Fibroblast of mammary gland (primary cell): ENCODE results near the gene MSI1.

Experiments used
- DNase-seq: peaks from one replicate; pipeline ENCODE4 v3.0.0-alpha.2; 2010; ENCODE audit warnings: low read depth
- H3K4me3 ChIP-seq: 2 replicates; pipeline ENCODE4 v1.5.1; 2011; ENCODE audit warnings: low read depth, mild to moderate bottlenecking, low read length, moderate library complexity; ENCODE audit not compliant: control insufficient read depth
- TF ChIP-seq, protein P1 (sequence below): conservative IDR thresholded peaks from 2 replicates; pipeline ENCODE4 v1.5.1; 2011; ENCODE audit warnings: low read depth, low read length, inconsistent platforms; ENCODE audit not compliant: control insufficient read depth, insufficient read depth

Gene MSI1

DNA sequence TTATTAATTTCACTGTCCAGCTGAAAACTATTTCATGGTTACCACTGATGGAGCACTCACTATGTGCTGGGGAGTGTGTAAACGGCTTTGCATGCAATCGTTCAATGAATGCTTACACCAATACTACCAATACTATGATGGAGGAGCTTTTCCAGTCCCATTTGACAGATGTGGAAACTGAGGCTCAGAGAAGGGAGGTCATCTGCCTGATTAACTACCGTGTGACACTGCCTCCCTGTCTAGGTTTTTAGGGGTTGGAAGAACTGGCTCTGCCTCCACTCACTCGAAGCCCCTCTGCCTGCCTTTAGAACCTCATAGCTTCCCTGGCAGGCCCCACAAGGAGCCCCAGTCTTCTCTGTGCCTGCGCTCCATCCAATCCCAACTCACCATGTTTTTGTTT lies 11.9 kb downstream of the MSI1 start:
- TF ChIP-seq, protein P1, sequence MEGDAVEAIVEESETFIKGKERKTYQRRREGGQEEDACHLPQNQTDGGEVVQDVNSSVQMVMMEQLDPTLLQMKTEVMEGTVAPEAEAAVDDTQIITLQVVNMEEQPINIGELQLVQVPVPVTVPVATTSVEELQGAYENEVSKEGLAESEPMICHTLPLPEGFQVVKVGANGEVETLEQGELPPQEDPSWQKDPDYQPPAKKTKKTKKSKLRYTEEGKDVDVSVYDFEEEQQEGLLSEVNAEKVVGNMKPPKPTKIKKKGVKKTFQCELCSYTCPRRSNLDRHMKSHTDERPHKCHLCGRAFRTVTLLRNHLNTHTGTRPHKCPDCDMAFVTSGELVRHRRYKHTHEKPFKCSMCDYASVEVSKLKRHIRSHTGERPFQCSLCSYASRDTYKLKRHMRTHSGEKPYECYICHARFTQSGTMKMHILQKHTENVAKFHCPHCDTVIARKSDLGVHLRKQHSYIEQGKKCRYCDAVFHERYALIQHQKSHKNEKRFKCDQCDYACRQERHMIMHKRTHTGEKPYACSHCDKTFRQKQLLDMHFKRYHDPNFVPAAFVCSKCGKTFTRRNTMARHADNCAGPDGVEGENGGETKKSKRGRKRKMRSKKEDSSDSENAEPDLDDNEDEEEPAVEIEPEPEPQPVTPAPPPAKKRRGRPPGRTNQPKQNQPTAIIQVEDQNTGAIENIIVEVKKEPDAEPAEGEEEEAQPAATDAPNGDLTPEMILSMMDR = no peak
- no peak overlapping the region for H3K4me3 ChIP-seq
- DNase-seq = no peak

GRCh38 chr12:120356567-120357030 lies 12.4 kb downstream of the MSI1 start:
- DNase-seq = peak; percentile 90
- H3K4me3 ChIP-seq = no peak overlapping the region
- TF ChIP-seq, protein P1 = peak; percentile 89

DNA sequence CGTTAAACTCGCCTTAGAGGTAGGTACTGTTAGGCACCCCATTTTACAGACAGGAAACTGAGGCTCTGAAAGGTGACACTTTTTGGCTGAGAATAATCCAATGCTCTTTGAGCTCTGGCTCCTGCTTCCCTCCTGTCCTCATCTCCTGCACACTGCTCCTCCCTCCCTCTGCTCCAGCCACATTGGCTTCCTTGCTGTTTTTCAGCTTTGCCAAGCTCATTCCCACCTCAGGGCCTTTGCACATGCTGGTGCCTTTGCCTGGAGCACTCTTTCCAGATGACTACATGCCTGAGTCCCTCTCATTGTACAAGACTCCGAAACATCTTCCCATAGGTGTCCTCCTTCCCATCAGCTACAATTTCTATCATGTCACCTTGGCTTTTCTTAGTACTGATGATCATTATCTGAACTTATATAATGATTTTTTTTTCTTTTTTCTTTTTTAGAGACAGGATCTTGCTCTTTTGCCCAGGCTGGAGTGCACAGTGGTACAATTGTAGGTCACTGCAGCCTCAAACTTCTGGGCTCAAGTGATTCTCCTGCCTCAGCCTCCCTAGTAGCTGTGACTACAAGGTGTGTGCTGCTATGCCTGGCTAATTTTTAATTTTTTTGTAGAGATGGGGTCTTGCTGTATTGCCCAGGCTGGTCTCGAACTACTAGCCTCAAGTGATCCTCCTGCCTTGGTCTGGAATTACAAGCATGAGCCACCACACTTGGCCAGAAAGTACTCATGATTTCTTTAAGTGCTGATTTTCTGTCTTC lies 15.2 kb downstream of the MSI1 start:
- H3K4me3 ChIP-seq = no peak overlapping the region
- DNase-seq = no peak
- TF ChIP-seq, protein P1 = no peak

GRCh38 chr12:120353136-120353535 lies 15.8 kb downstream of the MSI1 start:
- TF ChIP-seq, protein P1 = no peak
- no peak for DNase-seq
- no peak overlapping the region for H3K4me3 ChIP-seq

DNA sequence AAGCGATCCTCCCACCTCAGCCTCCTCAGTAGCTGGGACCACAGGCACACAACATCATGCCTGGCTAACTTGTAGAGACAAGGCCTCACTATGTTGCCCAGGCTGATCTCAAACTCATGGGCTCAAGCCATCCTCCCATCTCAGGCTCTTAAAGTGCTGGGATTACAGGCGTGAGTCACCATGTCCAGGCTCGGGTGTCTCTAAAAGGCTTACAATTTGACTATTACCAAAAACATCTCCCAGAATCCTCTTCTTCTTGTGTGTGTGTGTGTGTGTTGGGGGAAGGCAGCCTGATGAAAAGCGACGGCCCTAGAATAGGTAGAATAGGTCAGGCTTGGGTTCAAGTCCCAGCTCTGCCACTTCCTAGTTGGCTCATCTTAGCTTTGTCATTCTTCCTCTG lies 16.8 kb downstream of the MSI1 start:
- TF ChIP-seq, protein P1 = no peak
- no peak overlapping the region for H3K4me3 ChIP-seq
- peak; percentile 56 for DNase-seq

DNA sequence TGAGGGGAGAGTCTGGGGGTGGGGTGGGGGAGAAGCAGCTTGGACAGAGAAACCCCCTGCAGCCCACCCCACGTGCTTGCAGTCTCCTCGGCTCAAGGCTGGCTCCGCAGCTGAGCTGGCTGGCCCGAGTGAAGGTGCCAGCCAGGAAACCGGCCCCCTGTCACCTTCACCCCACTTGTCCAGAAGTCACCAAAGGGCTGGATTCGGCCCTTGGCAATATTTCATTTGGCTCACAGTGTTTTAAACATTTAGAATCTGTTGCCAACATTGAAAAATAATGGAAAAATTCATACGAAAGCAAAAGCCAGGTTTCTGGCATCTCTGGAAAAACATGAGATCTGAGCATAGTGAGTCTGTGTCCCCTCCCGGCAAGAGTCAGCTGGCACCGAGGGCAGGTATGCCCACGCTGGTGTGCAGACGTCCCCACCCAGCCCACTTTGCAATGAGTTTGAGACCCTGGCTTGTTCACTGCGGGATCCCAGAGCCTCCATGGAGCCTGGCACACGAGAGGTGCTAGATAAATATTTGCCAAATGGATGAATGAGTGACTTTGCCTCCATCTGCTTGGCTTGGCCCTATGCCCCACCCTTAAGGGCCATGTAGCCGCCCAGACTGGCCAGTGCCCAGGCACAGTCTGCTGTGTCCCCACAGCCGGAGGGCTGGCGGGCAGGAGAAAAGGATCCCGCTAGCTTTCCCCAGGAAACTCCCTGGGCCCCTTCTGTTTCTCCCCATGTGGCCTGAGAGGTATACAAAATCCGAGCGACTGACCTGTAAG lies 18.2 kb downstream of the MSI1 start:
- H3K4me3 ChIP-seq = no peak overlapping the region
- DNase-seq = no peak
- TF ChIP-seq, protein P1 = no peak
